GM21825 (cell line): ENCODE data around the gene FOSL1.
"Not testable (repeated sequence)": the region's sequence is repeated elsewhere in the genome, so short reads cannot be mapped to it uniquely, and the experiment has no call there.

Experiments used
- ATAC-seq: cut with Tn5 transposase; IDR thresholded peaks from one replicate; pipeline ENCODE4 v1.9.1; 2021; ENCODE audit warnings: mild to moderate bottlenecking, moderate library complexity; ENCODE audit not compliant: unreplicated experiment

FOSL1 gene

GRCh38 chr11:65854161-65854592, 46.0 kb downstream of the FOSL1 start:
- ATAC-seq, result no peak

GRCh38 chr11:65853246-65853979, 46.8 kb downstream of the FOSL1 start:
- no peak for ATAC-seq

- no peak for ATAC-seq
Observed at GRCh38 chr11:65852508-65853245, 47.5 kb downstream of the FOSL1 start.

GRCh38 chr11:65851811-65852507, 48.2 kb downstream of the FOSL1 start:
- ATAC-seq, result no peak

GRCh38 chr11:65851083-65851579, 49.1 kb downstream of the FOSL1 start:
- ATAC-seq, result no peak

GRCh38 chr11:65850217-65851082, 49.7 kb downstream of the FOSL1 start:
- ATAC-seq, result no peak

GRCh38 chr11:65849771-65850216, 50.4 kb downstream of the FOSL1 start:
- no peak for ATAC-seq

- no peak for ATAC-seq
Observed at GRCh38 chr11:65849366-65849765, 50.8 kb downstream of the FOSL1 start.

- not testable (repeated sequence) for ATAC-seq
Observed at GRCh38 chr11:65848693-65849092, 51.5 kb downstream of the FOSL1 start.

- no peak for ATAC-seq
Observed at GRCh38 chr11:65847746-65848145, 52.4 kb downstream of the FOSL1 start.

- no peak for ATAC-seq
Observed at GRCh38 chr11:65844231-65844872, 55.8 kb downstream of the FOSL1 start.

GRCh38 chr11:65843811-65844210, 56.4 kb downstream of the FOSL1 start:
- no peak for ATAC-seq

GRCh38 chr11:65842144-65842543, 58.0 kb downstream of the FOSL1 start:
- ATAC-seq, result no peak
